T-helper 1 cell (primary cell): ENCODE results near the gene TCF4.

Experiments used
- DNase-seq, 5 donors: peaks; one replicate each; pipeline ENCODE4 v3.0.0-alpha.2; 2012 to 2020

The TCF4 gene

DNA sequence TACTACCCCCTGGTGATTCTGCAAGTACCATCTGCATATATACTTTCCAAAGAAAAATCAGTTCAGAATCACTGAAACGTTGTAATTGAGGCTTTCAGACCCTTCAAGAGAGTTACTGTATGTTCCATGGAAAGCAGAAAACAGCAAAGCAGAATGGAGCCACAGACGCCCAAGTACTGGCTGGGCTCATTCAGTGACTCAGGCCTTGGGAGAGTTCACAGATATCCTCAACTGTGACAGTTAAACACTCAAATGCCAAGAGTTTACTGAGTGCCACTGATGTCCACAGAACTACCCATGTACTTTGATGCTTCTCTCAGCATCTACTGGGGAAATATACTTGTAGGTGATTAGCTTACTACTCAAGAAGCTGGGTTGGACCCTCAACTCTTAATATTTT lies 303.4 kb downstream of the TCF4 start:
- no peak for DNase-seq

DNA sequence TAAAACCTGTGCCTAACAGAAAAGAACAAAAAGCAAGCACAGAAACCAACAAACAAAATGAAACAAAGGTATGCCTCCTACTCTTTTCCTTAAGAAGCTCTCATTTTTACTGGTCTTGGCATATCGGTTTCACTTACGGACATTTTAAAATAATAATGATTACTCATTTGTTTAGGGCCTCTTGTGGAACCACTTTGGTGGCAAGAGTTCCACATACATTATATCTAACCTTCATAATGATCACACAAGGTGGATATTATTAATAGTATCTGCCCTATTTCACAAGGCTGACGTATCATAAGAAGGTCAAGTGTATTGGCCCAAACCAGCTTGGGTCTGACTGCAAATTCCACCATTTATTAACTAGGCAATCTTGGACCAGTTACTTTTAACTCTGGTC lies 304.7 kb downstream of the TCF4 start:
- no peak for DNase-seq

DNA sequence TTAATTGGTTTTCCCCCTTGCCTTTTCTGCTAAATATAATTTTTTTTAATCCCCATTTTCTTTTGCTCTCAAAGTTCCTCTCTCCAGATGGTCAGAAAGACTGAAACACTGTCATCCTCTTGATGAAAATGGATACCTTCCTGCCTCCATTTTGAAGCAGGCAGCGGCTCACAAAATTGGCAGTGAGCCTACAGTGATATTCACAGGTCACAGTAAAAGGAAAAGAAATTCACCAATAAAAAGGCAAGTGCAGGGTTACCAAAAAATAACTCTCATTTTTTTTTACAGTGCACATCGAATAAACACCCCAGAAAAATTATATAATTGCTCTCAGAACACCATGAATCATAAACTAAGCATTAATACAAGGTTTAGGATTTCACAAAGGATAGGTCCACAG lies 307.5 kb downstream of the TCF4 start:
- DNase-seq, result no peak

DNA sequence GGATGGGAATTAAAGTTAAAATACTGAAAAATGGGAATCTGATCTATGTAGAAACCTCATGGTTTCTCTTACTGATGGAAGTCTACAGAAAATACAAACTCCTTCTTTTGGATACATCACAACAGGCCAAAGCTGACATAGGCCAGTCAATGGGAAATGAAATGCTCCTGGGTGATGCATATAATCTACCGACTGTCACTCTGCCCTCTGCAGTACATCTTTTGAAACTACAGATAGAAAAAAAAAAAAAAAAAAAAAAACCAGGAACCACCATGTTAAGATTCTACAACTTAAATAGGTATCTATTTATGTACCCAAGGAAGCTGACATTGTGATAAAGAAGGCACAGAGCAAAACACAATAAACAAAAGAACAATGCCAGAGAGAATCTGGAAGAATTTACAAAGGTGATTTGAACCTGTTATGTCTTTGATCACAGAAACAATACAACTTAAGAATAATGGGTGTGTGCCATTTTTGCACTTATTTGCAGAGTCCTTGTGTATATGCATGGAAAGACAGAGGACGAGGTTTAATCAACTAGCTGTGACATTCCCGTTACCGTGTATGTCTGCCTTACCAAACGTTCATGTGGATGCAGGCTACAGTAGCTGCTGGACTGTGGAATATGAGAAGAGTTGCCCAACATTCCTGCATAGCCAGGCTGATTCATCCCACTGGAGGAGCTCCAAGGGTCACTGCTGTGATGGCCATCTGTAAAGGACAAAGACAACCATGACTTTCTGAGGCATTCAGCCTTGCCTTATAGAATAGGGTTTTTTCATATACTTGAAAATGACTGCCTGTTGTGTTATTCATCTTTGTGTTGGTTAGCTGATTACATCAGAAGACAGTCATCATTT lies 312.7 kb downstream of the TCF4 start:
- DNase-seq, result peak in 1 of 5 donors; percentile 10

DNA sequence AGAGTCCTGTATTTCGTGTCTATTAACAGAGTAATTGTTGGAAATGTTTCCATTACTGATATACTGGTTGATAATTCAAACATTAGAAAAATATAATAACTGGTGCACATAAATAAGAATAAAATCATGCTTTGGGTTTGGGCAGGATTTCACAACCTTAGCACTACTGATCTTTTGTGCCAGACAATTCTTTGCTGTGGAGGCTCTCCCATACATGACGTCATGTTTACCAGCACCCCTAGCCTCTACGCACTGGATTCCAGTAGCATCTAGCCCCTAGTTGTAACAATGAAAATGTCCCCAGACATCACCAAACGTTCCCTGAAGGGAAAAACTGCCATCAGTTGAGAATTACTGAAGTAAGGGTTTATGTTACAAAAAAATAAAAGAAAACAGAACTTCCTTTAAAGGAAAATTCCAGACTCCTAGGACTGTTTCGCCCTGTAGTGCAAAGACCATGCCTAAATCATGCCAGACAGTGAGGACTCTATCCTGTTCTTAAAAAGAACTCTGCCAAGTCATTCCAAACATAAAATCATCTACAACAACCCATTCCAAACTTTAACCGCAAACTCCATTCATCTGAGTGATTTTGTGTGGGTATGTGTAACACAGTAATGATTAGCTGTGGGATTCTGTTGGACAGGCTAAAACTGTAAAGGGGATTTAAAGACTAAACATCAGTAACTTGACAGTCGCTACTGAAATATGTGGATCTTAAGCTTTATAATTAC lies 315.3 kb downstream of the TCF4 start:
- no peak for DNase-seq

DNA sequence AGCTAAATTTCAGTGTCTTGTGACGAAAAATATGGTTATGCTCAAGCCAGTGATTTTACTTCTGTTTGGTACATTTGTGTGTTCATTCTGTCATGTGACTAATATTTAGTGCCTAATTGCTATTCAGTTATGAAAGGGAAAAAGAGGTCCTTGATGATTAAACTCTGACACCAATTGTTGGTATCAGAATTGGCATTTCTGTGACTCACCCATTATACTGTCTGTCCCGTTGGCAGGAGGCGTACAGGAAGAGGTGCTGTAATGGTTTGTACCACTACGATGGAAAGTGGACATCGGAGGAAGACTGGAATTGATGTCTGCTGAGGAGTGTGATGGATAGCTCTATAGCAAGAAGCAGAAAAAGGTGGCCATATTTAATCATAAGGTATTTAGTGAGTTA lies 318.4 kb downstream of the TCF4 start:
- DNase-seq, result no peak

DNA sequence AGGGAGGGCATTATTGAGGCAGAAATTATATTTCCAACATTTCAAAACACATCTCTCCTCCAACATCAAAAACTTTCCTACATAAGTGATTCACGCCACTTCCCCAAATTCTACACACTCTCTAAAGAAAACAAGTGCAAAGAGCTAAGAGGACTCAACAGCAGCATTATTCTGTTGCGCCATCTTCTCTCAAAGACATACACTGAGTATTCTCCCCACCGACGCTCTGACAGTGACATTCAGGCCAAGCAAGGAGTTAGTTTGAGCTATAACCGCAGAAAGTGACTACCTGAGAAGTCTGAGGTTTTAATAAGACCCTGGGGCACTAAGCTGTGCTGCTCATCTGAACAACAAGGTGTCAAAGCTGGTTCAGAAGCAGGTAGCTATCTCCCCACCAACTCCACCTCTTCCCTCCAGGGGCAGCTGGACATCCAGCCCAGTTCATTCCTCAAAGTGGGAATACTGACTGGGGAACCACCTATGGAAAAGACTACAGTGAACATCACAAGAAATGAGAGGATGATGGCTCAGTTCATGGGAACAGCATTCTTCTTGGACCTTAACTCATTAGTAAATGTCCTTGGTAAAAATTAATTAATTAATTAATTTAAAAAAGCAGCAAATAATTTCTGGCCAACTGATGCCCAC lies 319.2 kb downstream of the TCF4 start:
- DNase-seq, result no peak

DNA sequence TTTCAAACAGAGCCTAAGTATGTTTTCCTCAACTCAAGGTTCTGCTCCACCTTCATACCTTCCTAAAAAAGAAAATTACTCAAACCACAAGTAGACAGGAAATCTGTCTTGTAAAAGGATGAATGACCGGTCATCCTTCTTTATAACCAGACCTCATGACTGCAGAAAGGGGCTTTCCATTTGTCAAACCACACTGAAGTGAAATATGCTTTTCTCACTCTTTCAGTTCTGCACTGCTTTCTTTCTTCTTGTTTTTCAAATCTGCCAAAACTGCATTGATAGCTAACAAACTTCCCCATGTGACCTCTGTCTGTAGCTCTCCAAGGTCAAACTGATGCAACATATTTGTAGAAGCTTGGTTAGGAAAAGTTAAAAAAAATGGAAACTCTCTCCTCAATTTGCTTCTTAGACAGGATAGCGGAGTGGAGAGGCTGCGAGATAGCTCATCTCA lies 319.8 kb downstream of the TCF4 start:
- peak in 1 of 5 donors; percentile 17 for DNase-seq

DNA sequence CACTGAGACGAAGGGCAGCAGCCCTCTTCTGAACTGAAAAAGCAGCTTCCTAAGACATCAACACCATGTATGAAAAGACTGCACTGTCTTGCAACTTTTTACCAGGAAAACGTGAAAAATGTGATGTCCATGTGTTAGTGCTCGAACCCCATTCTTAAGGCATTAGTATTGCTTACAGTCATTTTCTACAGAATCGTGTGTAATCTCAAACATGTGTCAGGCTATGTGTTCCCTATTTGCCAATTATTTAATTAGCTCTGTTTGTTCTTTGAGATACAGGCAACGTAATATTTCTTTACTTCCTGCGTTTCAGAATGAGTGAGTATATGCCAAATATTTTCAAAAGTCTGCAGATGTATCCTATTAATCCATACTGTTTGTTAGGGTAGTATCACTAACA lies 321.0 kb downstream of the TCF4 start:
- DNase-seq, result no peak

DNA sequence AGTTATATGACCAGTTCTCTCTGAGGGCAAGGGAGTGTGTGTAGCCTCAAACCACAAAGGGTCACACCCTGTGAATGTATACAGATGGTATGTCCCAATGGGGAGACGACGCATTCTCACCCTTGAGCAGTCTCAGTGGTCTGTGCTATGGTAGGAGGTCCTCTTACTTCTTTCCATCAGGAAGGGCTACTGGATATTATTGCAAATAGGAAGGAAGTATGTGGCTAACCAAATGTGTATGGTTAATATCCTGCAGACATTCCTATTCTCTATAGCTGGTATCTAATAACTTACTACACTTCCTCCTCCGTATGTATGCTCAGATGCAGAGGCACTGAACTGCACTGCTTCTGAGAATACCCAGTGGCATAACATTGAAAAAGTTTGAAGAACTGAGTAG lies 322.0 kb downstream of the TCF4 start:
- no peak for DNase-seq

DNA sequence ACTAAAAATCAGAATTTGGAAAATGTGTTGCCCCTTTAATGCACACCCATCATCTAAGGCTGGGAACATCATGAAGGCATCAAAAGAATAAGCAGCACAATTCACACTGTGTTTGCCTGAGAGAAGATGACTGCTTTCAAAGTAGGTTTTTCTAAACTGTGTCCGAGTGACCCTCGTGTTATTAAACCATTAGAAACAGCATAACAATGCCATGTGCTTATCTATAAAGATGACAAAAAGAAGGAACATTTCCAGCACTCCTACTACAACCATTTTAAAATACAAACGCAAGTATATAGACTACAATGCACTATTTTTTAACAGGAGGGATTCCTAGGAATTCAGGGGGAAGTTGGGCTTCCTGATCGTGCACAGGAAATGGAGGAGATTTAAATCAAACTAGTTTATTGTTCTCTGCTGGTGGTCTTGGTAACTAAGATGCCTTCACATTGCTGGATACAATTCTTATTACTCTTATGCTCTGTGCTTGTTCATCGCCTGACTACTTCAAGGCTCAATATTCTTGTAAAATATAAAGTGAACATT lies 322.8 kb downstream of the TCF4 start:
- DNase-seq, result no peak

DNA sequence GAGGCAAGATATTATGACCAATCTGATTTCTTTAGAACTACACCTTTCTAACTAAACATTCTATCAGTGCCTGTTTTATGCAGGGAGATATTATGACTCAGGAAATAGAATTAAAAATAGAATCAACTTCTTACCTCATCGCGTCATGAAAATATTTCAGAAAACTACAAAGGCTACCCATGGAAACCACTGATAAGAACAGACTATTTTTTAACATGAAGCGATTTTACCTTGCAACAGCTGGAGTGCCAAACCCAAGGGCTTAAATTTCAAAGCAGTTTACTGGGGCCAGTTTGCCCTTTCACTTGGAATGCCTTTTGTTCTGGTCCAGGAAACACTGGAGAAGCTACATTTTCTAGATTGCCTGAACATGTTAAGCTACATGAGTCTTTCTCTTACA lies 323.9 kb downstream of the TCF4 start:
- no peak for DNase-seq

DNA sequence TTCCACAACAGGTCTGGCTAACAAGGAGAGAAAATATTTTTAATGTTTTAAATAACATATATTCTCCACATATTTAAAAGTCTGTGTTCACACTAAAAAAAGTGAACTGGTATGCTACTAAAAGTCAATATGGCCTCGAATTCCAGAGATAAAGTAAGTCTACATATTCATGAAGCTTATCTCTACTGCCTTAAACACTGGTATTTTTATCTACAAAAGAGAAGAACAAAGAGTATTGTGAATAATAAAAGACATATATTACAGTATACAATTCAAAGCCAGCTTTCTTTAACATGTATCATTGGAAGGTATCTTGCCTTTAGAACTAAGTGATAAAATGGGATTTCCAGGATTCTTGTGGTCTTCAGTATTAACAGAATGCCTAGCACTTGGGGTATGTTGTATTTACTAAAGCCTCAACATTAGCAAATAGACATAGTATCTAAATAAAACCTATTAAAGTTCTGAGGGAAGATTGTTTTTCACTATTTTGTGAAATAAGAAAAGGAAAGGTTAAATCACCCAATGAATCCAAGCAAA lies 325.9 kb downstream of the TCF4 start:
- no peak for DNase-seq

DNA sequence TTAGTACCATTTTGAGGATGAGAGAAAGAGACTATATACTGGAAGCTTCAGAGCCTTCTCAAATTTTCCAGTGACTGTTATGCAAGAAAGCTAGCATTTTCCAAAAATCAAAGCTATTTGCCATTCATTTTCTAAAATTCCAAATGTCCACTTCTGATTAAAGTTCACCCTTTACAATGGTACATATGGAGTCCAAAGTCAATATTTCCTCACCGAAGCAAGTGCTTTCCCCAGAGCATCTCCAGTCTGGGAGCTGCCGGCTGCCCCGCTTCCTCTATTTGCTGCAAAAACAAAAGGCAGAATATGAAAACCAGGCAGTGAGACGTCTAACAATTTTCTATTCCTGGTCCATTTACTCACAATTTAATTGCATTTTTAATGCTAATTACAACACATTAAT lies 326.7 kb downstream of the TCF4 start:
- DNase-seq, result no peak

DNA sequence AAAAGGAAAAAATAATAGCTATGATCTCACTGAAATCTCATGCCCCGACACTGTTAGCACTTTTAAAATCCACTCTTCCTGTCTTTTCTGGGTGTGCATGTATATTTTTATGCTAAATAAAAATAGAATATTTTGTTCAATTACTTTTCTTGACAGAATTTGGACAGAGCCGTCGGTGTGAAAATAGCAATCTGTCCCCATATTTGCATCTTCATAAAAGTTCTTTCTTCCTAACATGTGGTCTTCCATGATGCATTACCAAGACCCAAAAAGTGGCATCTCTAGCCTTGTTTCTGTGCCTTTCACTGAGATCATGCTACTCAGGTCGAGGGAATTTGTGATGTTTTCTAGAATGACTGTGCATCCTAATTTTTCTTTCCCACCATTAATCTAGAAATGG lies 329.9 kb downstream of the TCF4 start:
- DNase-seq, result no peak

DNA sequence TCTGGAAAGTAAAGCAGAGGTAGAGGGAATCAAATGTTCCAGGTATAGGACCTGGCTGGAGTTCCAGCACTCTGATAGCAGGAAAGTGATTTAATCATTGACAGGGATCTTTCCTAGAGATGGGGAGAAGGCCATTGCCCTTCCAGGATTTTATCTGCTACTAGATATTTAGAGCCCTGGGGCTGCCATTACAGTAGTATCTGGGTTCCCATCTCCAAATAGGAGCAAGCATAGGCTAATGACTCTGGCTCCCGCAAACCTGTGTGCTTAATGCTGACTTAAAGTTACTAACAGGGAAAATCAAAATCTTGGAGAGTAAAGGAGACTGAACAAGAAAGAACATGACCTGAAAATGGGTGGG lies 331.1 kb downstream of the TCF4 start:
- DNase-seq, result no peak

DNA sequence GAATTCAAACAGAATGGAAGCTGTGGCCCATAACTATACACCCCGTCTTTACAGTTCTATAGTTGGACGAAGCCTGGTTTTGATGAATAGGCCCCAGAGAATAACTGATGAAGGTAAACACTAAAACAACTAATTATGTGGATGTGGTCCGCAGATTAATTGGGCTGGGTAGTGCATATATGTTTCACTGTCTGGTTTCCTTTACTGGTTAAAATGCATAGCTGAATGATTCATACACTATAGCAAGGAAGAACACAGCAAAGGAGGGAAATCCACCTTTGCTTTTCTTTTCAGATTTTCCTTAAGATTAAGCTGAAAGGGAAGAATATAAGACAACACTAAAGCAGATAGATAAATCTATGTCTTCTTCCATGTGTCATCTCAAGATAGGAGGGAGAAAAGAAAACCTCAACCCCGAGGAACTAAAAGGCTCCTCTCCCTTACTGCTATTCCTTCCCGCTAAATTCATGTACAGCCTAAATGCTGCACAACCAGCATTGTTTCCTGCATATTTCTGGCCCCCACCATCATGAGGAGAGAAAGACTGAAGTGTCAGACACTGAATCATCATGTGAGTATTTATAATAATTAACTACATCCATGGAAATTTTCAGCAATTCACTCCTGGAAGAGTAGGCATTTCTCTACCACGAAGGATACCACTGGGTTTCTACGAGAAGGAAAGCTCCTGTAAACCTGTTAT lies 331.6 kb downstream of the TCF4 start:
- no peak for DNase-seq

DNA sequence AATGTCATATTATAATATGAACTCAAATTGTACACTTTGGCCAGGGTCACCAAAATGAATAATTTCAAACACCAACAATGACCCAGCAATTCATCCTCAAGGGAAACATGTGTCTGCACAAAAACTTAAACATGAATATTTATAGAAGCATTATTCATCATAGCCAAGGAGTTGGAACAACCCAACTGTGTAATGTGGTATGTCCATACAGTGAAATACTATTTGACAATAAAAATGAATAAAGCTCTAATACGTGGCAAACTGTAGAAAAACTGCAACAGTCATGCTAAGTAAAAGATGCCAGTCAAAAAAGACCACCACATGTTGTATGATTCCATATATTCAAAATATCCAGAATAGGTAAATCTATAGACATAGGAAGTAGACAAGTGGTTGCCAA lies 334.2 kb downstream of the TCF4 start:
- DNase-seq, result no peak

DNA sequence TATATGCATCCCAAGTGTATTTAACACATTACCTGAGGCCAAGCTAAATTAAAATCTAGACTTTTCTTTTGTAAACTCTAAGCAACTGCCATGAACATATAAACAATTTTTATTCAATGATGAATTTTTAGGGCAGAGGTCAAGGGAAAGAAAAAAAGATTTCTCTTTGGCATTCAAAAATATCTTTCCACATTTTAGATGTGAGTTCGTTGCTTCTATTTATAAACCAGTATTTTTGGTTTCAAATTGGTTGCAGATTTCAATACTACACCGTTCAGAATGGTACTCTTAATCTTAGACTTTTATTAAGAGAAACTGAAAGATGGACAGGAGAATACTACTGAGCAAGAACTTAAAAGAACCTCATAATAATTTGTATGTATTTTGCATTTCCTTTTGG lies 335.1 kb downstream of the TCF4 start:
- DNase-seq, result no peak

DNA sequence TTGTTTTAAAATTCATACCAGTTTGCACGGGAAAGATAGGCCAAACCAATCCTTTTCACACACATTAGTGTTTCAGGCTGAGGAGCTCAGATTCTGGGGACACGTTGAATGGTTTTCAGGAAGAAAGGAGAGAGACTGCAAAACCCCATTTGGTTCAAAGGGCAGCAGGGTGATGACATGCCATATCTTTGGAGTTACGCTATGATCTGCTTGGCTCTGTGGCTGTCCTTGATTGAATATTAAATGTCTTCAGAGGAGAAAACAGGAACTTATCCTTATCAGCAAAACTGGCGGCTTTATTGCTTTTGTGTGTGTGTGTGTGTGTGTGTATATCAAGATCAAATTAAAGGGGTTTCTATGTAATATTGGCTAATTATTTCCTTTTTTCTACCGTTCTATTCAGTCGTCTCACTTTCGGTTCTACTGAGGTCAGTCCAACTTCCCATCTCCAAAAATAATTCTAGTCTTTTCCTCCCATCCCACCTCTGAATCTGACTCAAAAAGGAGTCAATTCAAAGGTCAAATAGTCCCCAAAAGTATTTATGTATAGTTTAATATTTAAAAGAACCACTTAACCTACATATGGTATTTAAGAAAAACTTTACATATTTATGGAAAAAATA lies 335.8 kb downstream of the TCF4 start:
- DNase-seq, result no peak

DNA sequence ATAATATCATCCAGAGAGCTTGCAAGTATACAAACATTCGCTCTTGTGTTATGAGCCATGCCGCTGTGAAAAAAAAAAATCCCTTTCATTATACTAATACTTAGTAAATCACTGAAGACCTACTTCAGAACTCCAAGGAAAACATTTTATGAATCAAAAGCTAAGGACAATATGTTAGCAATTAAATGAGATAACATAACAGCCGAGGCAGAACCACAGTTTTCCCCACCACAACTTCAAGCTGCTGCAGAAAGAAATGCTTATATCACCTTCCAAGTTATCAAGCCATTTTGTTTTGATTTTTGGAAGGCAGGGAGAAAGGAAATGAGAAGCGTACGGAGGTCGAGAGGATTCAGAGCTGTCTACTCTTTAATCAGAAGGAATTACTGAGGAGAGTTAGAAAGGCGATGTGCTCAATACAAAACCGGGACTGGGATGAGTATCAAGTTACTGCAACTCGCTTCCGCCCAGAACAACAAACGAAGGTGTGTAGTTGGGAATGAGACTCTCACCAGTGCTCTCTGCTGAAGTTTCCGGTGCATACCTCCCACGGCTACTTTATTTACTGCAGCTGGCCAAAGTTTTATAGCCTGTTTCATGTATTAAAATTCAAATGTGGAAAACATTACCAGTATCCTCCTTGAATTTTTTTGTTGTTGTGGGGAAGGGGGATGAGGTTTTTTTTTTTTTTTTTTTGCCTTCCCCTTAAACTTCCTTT lies 336.6 kb downstream of the TCF4 start:
- DNase-seq, result no peak
